WTC11 (cell line): ENCODE measurements around the gene SLC1A7. TPM values are rescaled to one million over a fixed set of nuclear protein-coding genes. Genes with fewer than 3 reads are reported as not detected.

Source experiments
- ATAC-seq: fragments of 200-7000 bp; cut with Tn5 transposase; 2 replicates; pipeline ENCODE4 v1.10.0; 2021; ENCODE audit warnings: mild to moderate bottlenecking, moderate library complexity
- CTCF ChIA-PET: fragments of 300-600 bp; sonication (Branson Sonifier 250); formaldehyde crosslinking; loops from one replicate; lab custom pipeline; 2021; ENCODE audit warnings: antibody characterized with exemption; lab: Charles Lee
- POLR2A ChIA-PET: fragments of 350-600 bp; sonication (Branson Sonifier 250); formaldehyde crosslinking; loops from one replicate; lab custom pipeline; 2021; ENCODE audit warnings: antibody characterized with exemption; lab: Charles Lee
- DNase-seq: peaks from one replicate; pipeline ENCODE4 v3.0.0; 2021; ENCODE audit warnings: low spot score
- H3K27ac Mint-ChIP-seq: 2 replicates; pipeline ENCODE4 v1.8.0; 2021; ENCODE audit warnings: mixed read lengths
- H3K27me3 Mint-ChIP-seq: 2 replicates; pipeline ENCODE4 v1.8.0; 2021; ENCODE audit warnings: low read depth, mild to moderate bottlenecking, moderate library complexity, mixed read lengths
- H3K36me3 Mint-ChIP-seq: 2 replicates; pipeline ENCODE4 v1.8.0; 2021; ENCODE audit warnings: mixed read lengths
- H3K4me1 Mint-ChIP-seq: 2 replicates; pipeline ENCODE4 v1.8.0; 2022; ENCODE audit warnings: mixed read lengths
- H3K4me3 Mint-ChIP-seq: 2 replicates; pipeline ENCODE4 v1.8.0; 2021; ENCODE audit warnings: mild to moderate bottlenecking, moderate library complexity, mixed read lengths
- H3K9me3 Mint-ChIP-seq: 2 replicates; pipeline ENCODE4 v1.8.0; 2021; ENCODE audit warnings: mixed read lengths
- AFF4 ChIP-seq: sonication (generic); formaldehyde crosslinking; IDR thresholded peaks from 2 replicates; pipeline ENCODE4 v1.8.1; 2023; ENCODE audit warnings: mild to moderate bottlenecking, missing genetic modification reagents, borderline replicate concordance
- ATF1 ChIP-seq: sonication (generic); formaldehyde crosslinking; IDR thresholded peaks from 2 replicates; pipeline ENCODE4 v1.8.1; 2023; ENCODE audit warnings: mild to moderate bottlenecking, moderate library complexity, missing genetic modification reagents
- ATF2 ChIP-seq: sonication (generic); formaldehyde crosslinking; IDR thresholded peaks from 2 replicates; pipeline ENCODE4 v1.8.1; 2022; ENCODE audit warnings: low read depth, missing genetic modification reagents, borderline replicate concordance
- ELF4 ChIP-seq: sonication (generic); formaldehyde crosslinking; IDR thresholded peaks from 2 replicates; pipeline ENCODE4 v1.8.1; 2022; ENCODE audit warnings: low read depth, mild to moderate bottlenecking, moderate library complexity, missing genetic modification reagents
- ETV6 ChIP-seq: sonication (generic); formaldehyde crosslinking; IDR thresholded peaks from 2 replicates; pipeline ENCODE4 v1.8.1; 2022; ENCODE audit warnings: mild to moderate bottlenecking, missing genetic modification reagents
- FOXK1 ChIP-seq: sonication (generic); formaldehyde crosslinking; IDR thresholded peaks from 2 replicates; pipeline ENCODE4 v1.8.0; 2022; ENCODE audit warnings: mild to moderate bottlenecking, moderate library complexity, missing genetic modification reagents
- GABPB1 ChIP-seq: sonication (generic); formaldehyde crosslinking; IDR thresholded peaks from 2 replicates; pipeline ENCODE4 v1.8.1; 2023; ENCODE audit warnings: mild to moderate bottlenecking, missing genetic modification reagents
- GTF2I ChIP-seq: fragments of 250-450 bp; sonication (Bioruptor Pico); conservative IDR thresholded peaks from 2 replicates; pipeline ENCODE4 v1.4.0; 2021; ENCODE audit warnings: mild to moderate bottlenecking
- IRF2 ChIP-seq: sonication (generic); formaldehyde crosslinking; IDR thresholded peaks from 2 replicates; pipeline ENCODE4 v1.8.0; 2022; ENCODE audit warnings: low read depth, missing genetic modification reagents, borderline replicate concordance
- NFATC4 ChIP-seq: fragments of 250-450 bp; sonication (Bioruptor Pico); IDR thresholded peaks from 2 replicates; pipeline ENCODE4 v1.9.0; 2021; ENCODE audit warnings: mild to moderate bottlenecking
- RELA ChIP-seq: sonication (generic); formaldehyde crosslinking; IDR thresholded peaks from 2 replicates; pipeline ENCODE4 v1.8.1; 2022; ENCODE audit warnings: missing genetic modification reagents, mild to moderate bottlenecking, borderline replicate concordance
- SOX15 ChIP-seq: fragments of 250-450 bp; sonication (Bioruptor Pico); IDR thresholded peaks from 2 replicates; pipeline ENCODE4 v1.9.0; 2021; ENCODE audit warnings: mild to moderate bottlenecking
- SP1 ChIP-seq: sonication (generic); formaldehyde crosslinking; conservative IDR thresholded peaks from 2 replicates; pipeline ENCODE4 v1.8.1; 2022; ENCODE audit warnings: missing genetic modification reagents
- STAT6 ChIP-seq: sonication (generic); formaldehyde crosslinking; conservative IDR thresholded peaks from 2 replicates; pipeline ENCODE4 v1.8.1; 2023; ENCODE audit warnings: mild to moderate bottlenecking, low read depth, missing genetic modification reagents, moderate library complexity
- TEAD1 ChIP-seq: sonication (generic); formaldehyde crosslinking; IDR thresholded peaks from 2 replicates; pipeline ENCODE4 v1.8.0; 2022; ENCODE audit warnings: mild to moderate bottlenecking, missing genetic modification reagents
- ZNF219 ChIP-seq: sonication (generic); formaldehyde crosslinking; IDR thresholded peaks from 2 replicates; pipeline ENCODE4 v1.8.0; 2023; ENCODE audit warnings: missing genetic modification reagents, mild to moderate bottlenecking, borderline replicate concordance
- ZNF232 ChIP-seq: sonication (generic); formaldehyde crosslinking; IDR thresholded peaks from 2 replicates; pipeline ENCODE4 v1.8.0; 2022; ENCODE audit warnings: mild to moderate bottlenecking, missing genetic modification reagents
- total RNA-seq: library from RNA; stranded (reverse); gene quantifications from 3 replicates; pipeline ENCODE4 v1.2.3, GENCODE V29; 2021
- TF ChIP-seq, protein P1 (sequence below): sonication (generic); formaldehyde crosslinking; IDR thresholded peaks from 2 replicates; pipeline ENCODE4 v1.8.1; 2023; ENCODE audit warnings: mild to moderate bottlenecking, missing genetic modification reagents, moderate library complexity
- TF ChIP-seq, protein P2 (sequence below): sonication (generic); formaldehyde crosslinking; IDR thresholded peaks from 2 replicates; pipeline ENCODE4 v1.8.0; 2023; ENCODE audit warnings: missing genetic modification reagents, mild to moderate bottlenecking, borderline replicate concordance
- TF ChIP-seq, protein P3 (sequence below): sonication (generic); formaldehyde crosslinking; IDR thresholded peaks from 2 replicates; pipeline ENCODE4 v1.8.1; 2022; ENCODE audit warnings: mild to moderate bottlenecking, missing genetic modification reagents, moderate library complexity, borderline replicate concordance

Gene SLC1A7
- total RNA-seq, 1 experiment from 2014 or later: not detected

DNA sequence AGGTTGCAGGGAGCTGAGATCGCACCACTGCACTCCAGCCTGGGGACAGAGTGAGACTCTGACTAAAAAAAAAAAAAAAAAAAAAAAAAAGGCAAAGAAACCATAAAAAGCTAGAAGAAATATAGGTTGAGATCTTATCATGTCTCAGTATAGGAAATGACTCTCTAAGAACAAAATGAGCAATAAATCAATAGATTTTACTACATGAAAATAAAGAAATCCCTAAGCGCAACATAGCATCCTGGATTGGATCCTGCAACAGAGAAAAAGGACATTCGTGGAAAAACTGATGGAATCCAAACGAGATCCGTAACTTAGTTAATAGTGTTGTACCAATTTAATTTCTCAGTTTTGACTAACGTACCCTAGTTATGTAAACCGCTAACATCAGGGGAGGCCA lies 35.3 kb downstream of the SLC1A7 start:
- Mint-ChIP-seq H3K4me3 (no peak overlapping the region), H3K27me3 (no peaks in the 10 kb centered on the region; the same call in 1 of the 2 replicates), H3K27ac (no peak overlapping the region), H3K36me3 (no peaks in the 10 kb centered on the region), H3K4me1 (peaks cover 28% of the 10 kb centered on the region), H3K9me3 (peaks cover 3% of the 10 kb centered on the region)
- ChIA-PET CTCF (interaction anchor here (0.6 to 0.7 kb wide), 3 partner anchors 11 to 474 kb away, joined by 3 to 4 read pairs (median 3); partner anchors contain the start of gene SHISAL2A), POLR2A (no interaction called here)
- ATAC-seq (no peak), DNase-seq (no peak)
- TF ChIP-seq GABPB1 (CRISPR knock-in tag) (no peak), ZNF232 (no peak), SP1 (CRISPR knock-in tag) (no peak), ATF1 (CRISPR knock-in tag) (no peak), IRF2 (CRISPR knock-in tag) (no peak)
- TF ChIP-seq, protein P1, sequence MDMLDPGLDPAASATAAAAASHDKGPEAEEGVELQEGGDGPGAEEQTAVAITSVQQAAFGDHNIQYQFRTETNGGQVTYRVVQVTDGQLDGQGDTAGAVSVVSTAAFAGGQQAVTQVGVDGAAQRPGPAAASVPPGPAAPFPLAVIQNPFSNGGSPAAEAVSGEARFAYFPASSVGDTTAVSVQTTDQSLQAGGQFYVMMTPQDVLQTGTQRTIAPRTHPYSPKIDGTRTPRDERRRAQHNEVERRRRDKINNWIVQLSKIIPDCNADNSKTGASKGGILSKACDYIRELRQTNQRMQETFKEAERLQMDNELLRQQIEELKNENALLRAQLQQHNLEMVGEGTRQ (CRISPR knock-in tag): no peak

- CTCF ChIA-PET: interaction anchor here (1.9 kb wide), 1 partner anchor 16 kb away, joined by 4 read pairs; no protein-coding TSS in a partner anchor
- H3K4me3 Mint-ChIP-seq: no peak overlapping the region
- H3K9me3 Mint-ChIP-seq: no peaks in the 10 kb centered on the region
- POLR2A ChIA-PET: interaction anchor here (0.6 kb wide), 1 partner anchor 104 kb away, joined by 3 read pairs; no protein-coding TSS in a partner anchor
- H3K27me3 Mint-ChIP-seq: no peaks in the 10 kb centered on the region; the same call in 1 of the 2 replicates
- ATAC-seq (no peak), DNase-seq (no peak)
- H3K4me1 Mint-ChIP-seq: peaks cover 18% of the 10 kb centered on the region
- H3K27ac Mint-ChIP-seq: no peak overlapping the region
- H3K36me3 Mint-ChIP-seq: no peaks in the 10 kb centered on the region
- TF ChIP-seq NFATC4 (CRISPR knock-in tag) (no peak), STAT6 (CRISPR knock-in tag) (no peak), GTF2I (CRISPR knock-in tag) (no peak), ZNF219 (CRISPR knock-in tag) (no peak), SOX15 (CRISPR knock-in tag) (no peak), FOXK1 (CRISPR knock-in tag) (no peak), ATF2 (CRISPR knock-in tag) (no peak), TEAD1 (no peak), GABPB1 (CRISPR knock-in tag) (no peak), RELA (CRISPR knock-in tag) (no peak), ELF4 (CRISPR knock-in tag) (no peak), AFF4 (CRISPR knock-in tag) (no peak), ETV6 (CRISPR knock-in tag) (no peak)
- TF ChIP-seq, protein P2, sequence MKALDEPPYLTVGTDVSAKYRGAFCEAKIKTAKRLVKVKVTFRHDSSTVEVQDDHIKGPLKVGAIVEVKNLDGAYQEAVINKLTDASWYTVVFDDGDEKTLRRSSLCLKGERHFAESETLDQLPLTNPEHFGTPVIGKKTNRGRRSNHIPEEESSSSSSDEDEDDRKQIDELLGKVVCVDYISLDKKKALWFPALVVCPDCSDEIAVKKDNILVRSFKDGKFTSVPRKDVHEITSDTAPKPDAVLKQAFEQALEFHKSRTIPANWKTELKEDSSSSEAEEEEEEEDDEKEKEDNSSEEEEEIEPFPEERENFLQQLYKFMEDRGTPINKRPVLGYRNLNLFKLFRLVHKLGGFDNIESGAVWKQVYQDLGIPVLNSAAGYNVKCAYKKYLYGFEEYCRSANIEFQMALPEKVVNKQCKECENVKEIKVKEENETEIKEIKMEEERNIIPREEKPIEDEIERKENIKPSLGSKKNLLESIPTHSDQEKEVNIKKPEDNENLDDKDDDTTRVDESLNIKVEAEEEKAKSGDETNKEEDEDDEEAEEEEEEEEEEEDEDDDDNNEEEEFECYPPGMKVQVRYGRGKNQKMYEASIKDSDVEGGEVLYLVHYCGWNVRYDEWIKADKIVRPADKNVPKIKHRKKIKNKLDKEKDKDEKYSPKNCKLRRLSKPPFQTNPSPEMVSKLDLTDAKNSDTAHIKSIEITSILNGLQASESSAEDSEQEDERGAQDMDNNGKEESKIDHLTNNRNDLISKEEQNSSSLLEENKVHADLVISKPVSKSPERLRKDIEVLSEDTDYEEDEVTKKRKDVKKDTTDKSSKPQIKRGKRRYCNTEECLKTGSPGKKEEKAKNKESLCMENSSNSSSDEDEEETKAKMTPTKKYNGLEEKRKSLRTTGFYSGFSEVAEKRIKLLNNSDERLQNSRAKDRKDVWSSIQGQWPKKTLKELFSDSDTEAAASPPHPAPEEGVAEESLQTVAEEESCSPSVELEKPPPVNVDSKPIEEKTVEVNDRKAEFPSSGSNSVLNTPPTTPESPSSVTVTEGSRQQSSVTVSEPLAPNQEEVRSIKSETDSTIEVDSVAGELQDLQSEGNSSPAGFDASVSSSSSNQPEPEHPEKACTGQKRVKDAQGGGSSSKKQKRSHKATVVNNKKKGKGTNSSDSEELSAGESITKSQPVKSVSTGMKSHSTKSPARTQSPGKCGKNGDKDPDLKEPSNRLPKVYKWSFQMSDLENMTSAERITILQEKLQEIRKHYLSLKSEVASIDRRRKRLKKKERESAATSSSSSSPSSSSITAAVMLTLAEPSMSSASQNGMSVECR (CRISPR knock-in tag): no peak
- TF ChIP-seq, protein P3, sequence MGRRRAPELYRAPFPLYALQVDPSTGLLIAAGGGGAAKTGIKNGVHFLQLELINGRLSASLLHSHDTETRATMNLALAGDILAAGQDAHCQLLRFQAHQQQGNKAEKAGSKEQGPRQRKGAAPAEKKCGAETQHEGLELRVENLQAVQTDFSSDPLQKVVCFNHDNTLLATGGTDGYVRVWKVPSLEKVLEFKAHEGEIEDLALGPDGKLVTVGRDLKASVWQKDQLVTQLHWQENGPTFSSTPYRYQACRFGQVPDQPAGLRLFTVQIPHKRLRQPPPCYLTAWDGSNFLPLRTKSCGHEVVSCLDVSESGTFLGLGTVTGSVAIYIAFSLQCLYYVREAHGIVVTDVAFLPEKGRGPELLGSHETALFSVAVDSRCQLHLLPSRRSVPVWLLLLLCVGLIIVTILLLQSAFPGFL: no peak
These were observed 38.0 kb downstream of the SLC1A7 start for GRCh38 chr1:53104289-53104913.
